Measurements from ENCODE around the gene ZCCHC14.
"Not testable (repeated sequence)": the region's sequence is repeated elsewhere in the genome, so short reads cannot be mapped to it uniquely, and the experiment has no call there.

Gene ZCCHC14

GRCh38 chr16:87392821-87393679, 99.8 kb downstream of the ZCCHC14 start:
- DNase-seq: peak; percentile 61
- Mint-ChIP-seq H3K4me1 (peaks cover 38% of the 10 kb centered on the region), H3K9me3 (no peaks in the 10 kb centered on the region), H3K27me3 (ENCODE audit: low read depth, poor library complexity) (no peaks in the 10 kb centered on the region), H3K4me3 (peak overlapping the region; percentile 90), H3K27ac (no peak overlapping the region), H3K36me3 (ENCODE audit: low read depth) (peaks cover 16% of the 10 kb centered on the region)
- no peak for TF ChIP-seq CTCF (IDR thresholded peaks at IDR 0.05)

GRCh38 chr16:87391950-87392820, 100.6 kb downstream of the ZCCHC14 start, which contains the start of gene MAP1LC3B:
Gene MAP1LC3B, plus strand, starts transcription at chr16:87392336. Its CDS starts 92 bp downstream, at chr16:87392428.
- Mint-ChIP-seq H3K27me3 (ENCODE audit: low read depth, poor library complexity) (no peaks in the 10 kb centered on the region), H3K9me3 (no peaks in the 10 kb centered on the region), H3K36me3 (ENCODE audit: low read depth) (peaks cover 16% of the 10 kb centered on the region), H3K4me1 (peaks cover 46% of the 10 kb centered on the region), H3K4me3 (peak within 1 kb of the TSS; percentile 90), H3K27ac (peak within 1 kb of the TSS; percentile 98)
- peak; percentile 99 for DNase-seq
- no peak for TF ChIP-seq CTCF (IDR thresholded peaks at IDR 0.05)

- peak overlapping the region; percentile 98 for H3K27ac Mint-ChIP-seq
- no peak for TF ChIP-seq CTCF (IDR thresholded peaks at IDR 0.05)
- no peaks in the 10 kb centered on the region for H3K27me3 Mint-ChIP-seq (ENCODE audit: low read depth, poor library complexity)
- H3K9me3 Mint-ChIP-seq: no peaks in the 10 kb centered on the region
- peak overlapping the region; percentile 87 for H3K4me3 Mint-ChIP-seq
- H3K4me1 Mint-ChIP-seq: peaks cover 53% of the 10 kb centered on the region
- peaks cover 8% of the 10 kb centered on the region for H3K36me3 Mint-ChIP-seq (ENCODE audit: low read depth)
- peak; percentile 58 for DNase-seq
These were observed 101.4 kb downstream of the ZCCHC14 start for GRCh38 chr16:87391324-87391949.

GRCh38 chr16:87390641-87391323, 102.0 kb downstream of the ZCCHC14 start:
- peaks cover 58% of the 10 kb centered on the region for H3K4me1 Mint-ChIP-seq
- peak overlapping the region; percentile 87 for H3K4me3 Mint-ChIP-seq

GRCh38 chr16:87389914-87390313, 102.9 kb downstream of the ZCCHC14 start:
- DNase-seq; H3K27ac Mint-ChIP-seq; H3K4me3 Mint-ChIP-seq; H3K27me3 Mint-ChIP-seq (ENCODE audit: low read depth, poor library complexity); H3K36me3 Mint-ChIP-seq (ENCODE audit: low read depth); H3K9me3 Mint-ChIP-seq: not testable (repeated sequence)
- peaks cover 55% of the 10 kb centered on the region for H3K4me1 Mint-ChIP-seq

More at GRCh38 chr16:87390641-87391323, 102.0 kb downstream of the ZCCHC14 start:
- Mint-ChIP-seq H3K9me3 (no peaks in the 10 kb centered on the region), H3K27ac (peak overlapping the region; percentile 98), H3K36me3 (ENCODE audit: low read depth) (peaks cover 6% of the 10 kb centered on the region), H3K27me3 (ENCODE audit: low read depth, poor library complexity) (no peaks in the 10 kb centered on the region)
- TF ChIP-seq CTCF (IDR thresholded peaks at IDR 0.05): no peak
- no peak for DNase-seq
